ENCODE results near the gene ARHGAP19.

The ARHGAP19 gene

DNA sequence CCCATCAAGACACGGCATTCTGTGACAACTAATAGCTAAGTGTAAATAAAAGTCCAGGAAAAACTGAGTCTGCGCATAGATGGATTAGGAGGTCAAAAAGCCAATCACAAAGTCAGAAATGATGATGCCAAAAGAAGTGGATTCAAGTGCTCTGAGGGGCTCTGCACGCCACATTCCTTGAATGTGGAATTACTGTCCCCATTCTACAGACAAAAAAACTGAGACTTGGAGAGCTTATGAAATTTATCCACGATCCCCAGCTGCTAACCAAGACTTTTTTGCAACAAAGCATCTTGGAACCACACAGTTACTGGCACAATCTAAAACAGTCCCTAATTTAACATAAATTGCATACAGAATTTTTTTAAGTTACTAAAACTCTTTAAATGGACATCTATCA, 57.1 kb downstream of the ARHGAP19 start:
- Histone ChIP-seq H3K27me3 (ENCODE audit: insufficient read depth, low read length) (no peaks in the 10 kb centered on the region), H3K9ac (ENCODE audit: low read length) (no peak overlapping the region), H3F3A (ENCODE audit: insufficient read depth, low read length) (no peaks in the 10 kb centered on the region), H3K9me3 (ENCODE audit: low read length) (no peaks in the 10 kb centered on the region), H3K4me2 (ENCODE audit: low read length) (no peak overlapping the region), H3K36me3 (ENCODE audit: insufficient read depth, low read length) (no peaks in the 10 kb centered on the region), H3K4me3 (ENCODE audit: low read depth, low read length, poor library complexity, severe bottlenecking) (no peak overlapping the region), H3K27ac (ENCODE audit: low read depth, low read length, poor library complexity, severe bottlenecking) (no peak overlapping the region), H3K79me2 (ENCODE audit: insufficient read depth, low read length) (no peaks in the 10 kb centered on the region), H4K20me1 (ENCODE audit: insufficient read depth, low read length) (no peaks in the 10 kb centered on the region), H2AFZ (ENCODE audit: low read length) (no peak overlapping the region), H3K9me2 (ENCODE audit: low read depth, low read length) (no peaks in the 10 kb centered on the region), H3K4me1 (ENCODE audit: insufficient read depth, low read length, severe bottlenecking) (no peaks in the 10 kb centered on the region)
- no peak for TF ChIP-seq CTCF (IDR thresholded peaks at IDR 0.05; ENCODE audit: low read length)

GRCh38 chr10:97234400-97234799, 58.0 kb downstream of the ARHGAP19 start:
- Histone ChIP-seq H3K4me1 (ENCODE audit: insufficient read depth, low read length, severe bottlenecking) (no peaks in the 10 kb centered on the region), H3K27me3 (ENCODE audit: insufficient read depth, low read length) (no peaks in the 10 kb centered on the region), H3K4me2 (ENCODE audit: low read length) (no peak overlapping the region), H3K27ac (ENCODE audit: low read depth, low read length, poor library complexity, severe bottlenecking) (no peak overlapping the region), H3F3A (ENCODE audit: insufficient read depth, low read length) (no peaks in the 10 kb centered on the region), H4K20me1 (ENCODE audit: insufficient read depth, low read length) (no peaks in the 10 kb centered on the region), H3K9me2 (ENCODE audit: low read depth, low read length) (no peaks in the 10 kb centered on the region), H3K79me2 (ENCODE audit: insufficient read depth, low read length) (no peaks in the 10 kb centered on the region), H3K4me3 (ENCODE audit: low read depth, low read length, poor library complexity, severe bottlenecking) (no peak overlapping the region), H3K36me3 (ENCODE audit: insufficient read depth, low read length) (peaks cover 3% of the 10 kb centered on the region; the same call in 1 of the 2 replicates), H3K9ac (ENCODE audit: low read length) (no peak overlapping the region), H2AFZ (ENCODE audit: low read length) (no peak overlapping the region), H3K9me3 (ENCODE audit: low read length) (no peaks in the 10 kb centered on the region)
- peak; percentile 45 for TF ChIP-seq CTCF (IDR thresholded peaks at IDR 0.05; ENCODE audit: low read length)
- TF ChIP-seq EZH2 (IDR thresholded peaks at IDR 0.05; ENCODE audit: borderline replicate concordance, low read length): no peak

GRCh38 chr10:97230146-97230545, 62.3 kb downstream of the ARHGAP19 start:
- Histone ChIP-seq H3K9me2 (ENCODE audit: low read depth, low read length) (no peaks in the 10 kb centered on the region), H3K36me3 (ENCODE audit: insufficient read depth, low read length) (peaks cover 12% of the 10 kb centered on the region), H3K4me3 (ENCODE audit: low read depth, low read length, poor library complexity, severe bottlenecking) (no peak overlapping the region), H3K4me2 (ENCODE audit: low read length) (no peak overlapping the region), H3F3A (ENCODE audit: insufficient read depth, low read length) (no peaks in the 10 kb centered on the region), H3K27me3 (ENCODE audit: insufficient read depth, low read length) (no peaks in the 10 kb centered on the region), H3K9ac (ENCODE audit: low read length) (no peak overlapping the region), H3K79me2 (ENCODE audit: insufficient read depth, low read length) (no peaks in the 10 kb centered on the region), H3K9me3 (ENCODE audit: low read length) (no peaks in the 10 kb centered on the region), H3K27ac (ENCODE audit: low read depth, low read length, poor library complexity, severe bottlenecking) (no peak overlapping the region), H3K4me1 (ENCODE audit: insufficient read depth, low read length, severe bottlenecking) (no peaks in the 10 kb centered on the region), H4K20me1 (ENCODE audit: insufficient read depth, low read length) (no peaks in the 10 kb centered on the region), H2AFZ (ENCODE audit: low read length) (no peak overlapping the region)
- TF ChIP-seq EZH2 (IDR thresholded peaks at IDR 0.05; ENCODE audit: borderline replicate concordance, low read length) (no peak), CTCF (IDR thresholded peaks at IDR 0.05; ENCODE audit: low read length) (no peak)
